Measurements from ENCODE around the gene ITPK1.

- no peak for TF ChIP-seq CTCF (conservative IDR thresholded peaks at IDR 0.05 in 1 of 2, IDR thresholded peaks at IDR 0.05 in 1 of 2; ENCODE audit: extremely low read depth in 1 of 2, insufficient read depth in 1 of 2, low read depth in 1 of 2, low read length in 2 of 2)
- TF ChIP-seq EZH2 (IDR thresholded peaks at IDR 0.05; ENCODE audit: borderline replicate concordance, low read length): no peak
These were observed 107.3 kb downstream of the ITPK1 start for GRCh38 chr14:93008381-93008780.

Measured in mammary epithelial cell (primary cell).